Activated CD4-positive, alpha-beta T cell treated with anti-CD3 and anti-CD28 coated beads, Interleukin-2, amount 10 ng/mL, durations not matched to agents 24 days and 14 days (primary cell): Measurements from ENCODE around the gene GUCD1. TPM values are rescaled to one million over a fixed set of nuclear protein-coding genes. Genes with fewer than 3 reads are reported as not detected.
"Not testable (repeated sequence)": the region's sequence is repeated elsewhere in the genome, so short reads cannot be mapped to it uniquely, and the experiment has no call there.

Source experiments
- DNase-seq: peaks from one replicate; pipeline ENCODE4 v3.0.0; 2022
- H3K27ac Mint-ChIP-seq: one replicate; pipeline ENCODE4 v1.8.0; 2022; ENCODE audit warnings: mild to moderate bottlenecking, mixed read lengths
- H3K27me3 Mint-ChIP-seq: one replicate; pipeline ENCODE4 v1.8.0; 2022; ENCODE audit warnings: mixed read lengths
- H3K36me3 Mint-ChIP-seq: one replicate; pipeline ENCODE4 v1.8.0; 2022; ENCODE audit warnings: low read depth, mild to moderate bottlenecking, mixed read lengths
- H3K4me1 Mint-ChIP-seq: one replicate; pipeline ENCODE4 v1.8.0; 2021; ENCODE audit warnings: mixed read lengths
- H3K4me3 Mint-ChIP-seq: one replicate; pipeline ENCODE4 v1.8.0; 2022; ENCODE audit warnings: mild to moderate bottlenecking, moderate library complexity, mixed read lengths
- H3K9me3 Mint-ChIP-seq: one replicate; pipeline ENCODE4 v1.8.0; 2021; ENCODE audit warnings: mixed read lengths
- intact Hi-C: fragments of 100-400 bp; cut with micrococcal nuclease; formaldehyde crosslinking; loops from one replicate; pipeline ENCODE4 v1.15.1; 2023
- total RNA-seq: library from RNA; stranded (reverse); gene quantifications from 2 replicates; pipeline ENCODE4 v1.2.3, GENCODE V29; 2022

The GUCD1 gene
- total RNA-seq, 1 donor from 2014 or later, result 118 TPM

GRCh38 chr22:24541681-24542515 is 13.0 kb downstream of the GUCD1 start:
- H3K4me3 Mint-ChIP-seq, result no peak overlapping the region
- no peak for DNase-seq
- peaks cover 2% of the 10 kb centered on the region for H3K4me1 Mint-ChIP-seq
- intact Hi-C loops, result no loop called here
- no peaks in the 10 kb centered on the region for H3K9me3 Mint-ChIP-seq
- H3K27ac Mint-ChIP-seq, result no peak overlapping the region
- no peaks in the 10 kb centered on the region for H3K27me3 Mint-ChIP-seq
- H3K36me3 Mint-ChIP-seq, result peaks cover 34% of the 10 kb centered on the region

- Mint-ChIP-seq H3K27me3 (no peaks in the 10 kb centered on the region), H3K4me3 (no peak overlapping the region), H3K9me3 (no peaks in the 10 kb centered on the region), H3K27ac (no peak overlapping the region), H3K4me1 (peaks cover 2% of the 10 kb centered on the region), H3K36me3 (peaks cover 26% of the 10 kb centered on the region)
- intact Hi-C loops, result no loop called here
- no peak for DNase-seq
Measured at GRCh38 chr22:24540470-24540869, 14.5 kb downstream of the GUCD1 start.

GRCh38 chr22:24536089-24536488 is 18.8 kb downstream of the GUCD1 start:
- no peaks in the 10 kb centered on the region for H3K9me3 Mint-ChIP-seq
- no peak overlapping the region for H3K27ac Mint-ChIP-seq
- no peak for DNase-seq
- intact Hi-C loops, result no loop called here
- H3K4me1 Mint-ChIP-seq, result peaks cover 2% of the 10 kb centered on the region
- H3K27me3 Mint-ChIP-seq, result no peaks in the 10 kb centered on the region
- peaks cover 13% of the 10 kb centered on the region for H3K36me3 Mint-ChIP-seq
- no peak overlapping the region for H3K4me3 Mint-ChIP-seq

GRCh38 chr22:24535348-24535747 is 19.6 kb downstream of the GUCD1 start:
- intact Hi-C loops, result no loop called here
- DNase-seq, result no peak
- Mint-ChIP-seq H3K27me3 (no peaks in the 10 kb centered on the region), H3K4me1 (no peaks in the 10 kb centered on the region), H3K4me3 (no peak overlapping the region), H3K36me3 (peaks cover 9% of the 10 kb centered on the region), H3K9me3 (no peaks in the 10 kb centered on the region), H3K27ac (no peak overlapping the region)

GRCh38 chr22:24532075-24532474 is 22.9 kb downstream of the GUCD1 start:
- H3K36me3 Mint-ChIP-seq, result no peaks in the 10 kb centered on the region
- no peak overlapping the region for H3K4me3 Mint-ChIP-seq
- H3K9me3 Mint-ChIP-seq, result no peaks in the 10 kb centered on the region
- H3K4me1 Mint-ChIP-seq, result no peaks in the 10 kb centered on the region
- no peak for DNase-seq
- H3K27me3 Mint-ChIP-seq, result peaks cover 5% of the 10 kb centered on the region
- intact Hi-C loops, result no loop called here
- no peak overlapping the region for H3K27ac Mint-ChIP-seq

- H3K27me3 Mint-ChIP-seq, DNase-seq, H3K9me3 Mint-ChIP-seq, H3K4me1 Mint-ChIP-seq, H3K36me3 Mint-ChIP-seq, intact Hi-C loops, H3K4me3 Mint-ChIP-seq, H3K27ac Mint-ChIP-seq: not testable (repeated sequence)
Measured at GRCh38 chr22:24530968-24531367, 24.0 kb downstream of the GUCD1 start.

GRCh38 chr22:24529898-24530297 is 25.0 kb downstream of the GUCD1 start:
- intact Hi-C loops, result loop anchor here (10.0 kb wide), 1 partner anchor 545 kb away; the partner anchor contains the start of gene GSTT2
- no peaks in the 10 kb centered on the region for H3K36me3 Mint-ChIP-seq

GRCh38 chr22:24526191-24526590 is 28.7 kb downstream of the GUCD1 start:
- no peak for DNase-seq
- Mint-ChIP-seq H3K4me3 (no peak overlapping the region), H3K9me3 (no peaks in the 10 kb centered on the region), H3K4me1 (peaks cover 13% of the 10 kb centered on the region), H3K36me3 (no peaks in the 10 kb centered on the region), H3K27ac (no peak overlapping the region), H3K27me3 (peaks cover 5% of the 10 kb centered on the region)
- intact Hi-C loops, result loop anchor here (10.0 kb wide), 1 partner anchor 541 kb away; the partner anchor contains the start of gene GSTT2

More at GRCh38 chr22:24529898-24530297, 25.0 kb downstream of the GUCD1 start:
- Mint-ChIP-seq H3K4me3 (no peak overlapping the region), H3K27me3 (peaks cover 5% of the 10 kb centered on the region), H3K4me1 (peaks cover 8% of the 10 kb centered on the region), H3K9me3 (no peaks in the 10 kb centered on the region), H3K27ac (no peak overlapping the region)
- DNase-seq, result no peak

GRCh38 chr22:24525416-24526037 is 29.4 kb downstream of the GUCD1 start:
- no peaks in the 10 kb centered on the region for H3K36me3 Mint-ChIP-seq
- H3K4me1 Mint-ChIP-seq, result peaks cover 15% of the 10 kb centered on the region
- no peak overlapping the region for H3K27ac Mint-ChIP-seq
- peaks cover 5% of the 10 kb centered on the region for H3K27me3 Mint-ChIP-seq
- H3K4me3 Mint-ChIP-seq, result no peak overlapping the region
- peak; percentile 95 for DNase-seq
- H3K9me3 Mint-ChIP-seq, result no peaks in the 10 kb centered on the region
- intact Hi-C loops, result loop anchor here (1.0 to 10.0 kb wide), 3 partner anchors 101 to 541 kb away; partner anchors contain the start of gene GSTT2

GRCh38 chr22:24523873-24524272 is 31.1 kb downstream of the GUCD1 start:
- no peaks in the 10 kb centered on the region for H3K36me3 Mint-ChIP-seq
- H3K27ac Mint-ChIP-seq, result no peak overlapping the region
- intact Hi-C loops, result loop anchor here (10.0 kb wide), 1 partner anchor 539 kb away; the partner anchor contains the start of gene GSTT2
- DNase-seq, result no peak
- H3K4me1 Mint-ChIP-seq, result peaks cover 18% of the 10 kb centered on the region
- no peak overlapping the region for H3K4me3 Mint-ChIP-seq
- H3K9me3 Mint-ChIP-seq, result no peaks in the 10 kb centered on the region
- H3K27me3 Mint-ChIP-seq, result no peaks in the 10 kb centered on the region

- Mint-ChIP-seq H3K4me1 (peaks cover 24% of the 10 kb centered on the region), H3K27me3 (peaks cover 6% of the 10 kb centered on the region), H3K36me3 (no peaks in the 10 kb centered on the region), H3K9me3 (no peaks in the 10 kb centered on the region), H3K4me3 (no peak overlapping the region), H3K27ac (no peak overlapping the region)
- peak; percentile 83 for DNase-seq
- intact Hi-C loops, result loop anchor here (1.0 to 10.0 kb wide), 2 partner anchors 197 to 537 kb away; partner anchors contain the start of gene GSTT2
Measured at GRCh38 chr22:24521791-24522245, 33.1 kb downstream of the GUCD1 start.

GRCh38 chr22:24519496-24519895 is 35.4 kb downstream of the GUCD1 start:
- Mint-ChIP-seq H3K9me3 (no peaks in the 10 kb centered on the region), H3K27me3 (peaks cover 6% of the 10 kb centered on the region), H3K36me3 (no peaks in the 10 kb centered on the region), H3K4me3 (no peak overlapping the region), H3K27ac (no peak overlapping the region), H3K4me1 (peaks cover 25% of the 10 kb centered on the region)
- intact Hi-C loops, result no loop called here
- DNase-seq, result no peak

GRCh38 chr22:24518771-24519485 is 36.0 kb downstream of the GUCD1 start:
- H3K36me3 Mint-ChIP-seq, result no peaks in the 10 kb centered on the region
- no peak overlapping the region for H3K4me3 Mint-ChIP-seq
- DNase-seq, result no peak
- H3K4me1 Mint-ChIP-seq, result peaks cover 25% of the 10 kb centered on the region
- peaks cover 6% of the 10 kb centered on the region for H3K27me3 Mint-ChIP-seq
- intact Hi-C loops, result no loop called here
- H3K27ac Mint-ChIP-seq, result no peak overlapping the region
- no peaks in the 10 kb centered on the region for H3K9me3 Mint-ChIP-seq
